ENCODE data around the gene RHOH. TPM values are rescaled to one million over a fixed set of nuclear protein-coding genes. Genes with fewer than 3 reads are reported as not detected.

The RHOH gene
- polyA plus RNA-seq, 1 experiment = not detected

DNA sequence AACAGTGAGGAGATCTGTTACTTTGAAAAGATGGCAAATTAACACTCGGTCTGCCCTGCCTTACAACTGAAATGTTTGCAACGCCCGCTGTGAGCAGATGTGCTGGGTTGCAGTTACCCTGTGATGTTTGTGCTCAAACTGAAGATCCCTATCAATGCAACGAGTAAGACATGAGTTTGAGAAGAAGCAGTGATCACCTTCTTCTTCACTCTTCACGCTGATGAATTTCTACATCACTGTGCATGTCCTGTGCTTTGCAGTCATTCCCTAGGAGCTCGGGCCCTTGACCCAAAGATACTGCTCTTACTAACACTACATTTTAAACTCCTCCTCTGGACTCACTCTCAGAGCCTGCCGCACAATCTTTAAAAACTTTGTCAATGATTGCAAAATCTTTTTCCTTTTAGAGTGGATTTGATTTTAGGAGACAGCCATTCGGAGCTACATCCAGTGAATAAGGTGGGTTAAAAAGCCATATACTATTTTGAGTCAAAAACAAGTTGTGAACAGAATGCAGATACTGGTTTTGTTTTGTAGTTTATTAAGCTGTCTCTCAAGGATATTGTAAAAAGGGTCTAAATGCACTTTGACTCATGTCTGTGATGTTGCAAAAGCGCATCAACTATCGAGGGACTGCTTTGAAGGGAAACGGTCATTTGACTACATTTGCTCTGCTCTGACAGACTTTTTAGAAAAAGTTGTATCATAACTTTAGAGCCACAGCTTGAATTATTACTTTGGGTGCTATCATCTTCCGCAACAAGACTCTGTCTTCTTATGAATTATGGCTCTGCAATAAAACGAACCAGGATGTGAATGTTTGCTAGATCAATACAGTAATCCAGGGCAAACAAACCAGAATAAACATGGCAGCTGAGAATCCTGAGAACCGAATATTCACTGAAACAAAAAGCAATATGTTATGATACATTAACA, 5.7 kb upstream of the RHOH start:
- no peaks in the 10 kb centered on the region for H3K9me3 ChIP-seq (ENCODE audit: control insufficient read depth, insufficient read depth, low read length)
- ChIA-PET POLR2A (no interaction called here), CTCF (interaction anchor here (0.9 to 1.6 kb wide), 2 partner anchors 126 to 134 kb away, joined by 3 to 4 read pairs; no protein-coding TSS in a partner anchor)
- H3K27me3 ChIP-seq (ENCODE audit: control insufficient read depth, insufficient read depth, low read length) = no peaks in the 10 kb centered on the region
- no peak for DNase-seq (ENCODE audit: low read depth, low spot score)
- H3K27ac ChIP-seq (ENCODE audit: low read depth, low read length) = no peak overlapping the region
- TF ChIP-seq, protein P1, sequence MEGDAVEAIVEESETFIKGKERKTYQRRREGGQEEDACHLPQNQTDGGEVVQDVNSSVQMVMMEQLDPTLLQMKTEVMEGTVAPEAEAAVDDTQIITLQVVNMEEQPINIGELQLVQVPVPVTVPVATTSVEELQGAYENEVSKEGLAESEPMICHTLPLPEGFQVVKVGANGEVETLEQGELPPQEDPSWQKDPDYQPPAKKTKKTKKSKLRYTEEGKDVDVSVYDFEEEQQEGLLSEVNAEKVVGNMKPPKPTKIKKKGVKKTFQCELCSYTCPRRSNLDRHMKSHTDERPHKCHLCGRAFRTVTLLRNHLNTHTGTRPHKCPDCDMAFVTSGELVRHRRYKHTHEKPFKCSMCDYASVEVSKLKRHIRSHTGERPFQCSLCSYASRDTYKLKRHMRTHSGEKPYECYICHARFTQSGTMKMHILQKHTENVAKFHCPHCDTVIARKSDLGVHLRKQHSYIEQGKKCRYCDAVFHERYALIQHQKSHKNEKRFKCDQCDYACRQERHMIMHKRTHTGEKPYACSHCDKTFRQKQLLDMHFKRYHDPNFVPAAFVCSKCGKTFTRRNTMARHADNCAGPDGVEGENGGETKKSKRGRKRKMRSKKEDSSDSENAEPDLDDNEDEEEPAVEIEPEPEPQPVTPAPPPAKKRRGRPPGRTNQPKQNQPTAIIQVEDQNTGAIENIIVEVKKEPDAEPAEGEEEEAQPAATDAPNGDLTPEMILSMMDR (IDR thresholded peaks at IDR 0.05; ENCODE audit: low read depth, low read length) = no peak
- H3K4me3 ChIP-seq (ENCODE audit: low read depth, low read length) = no peak overlapping the region

DNA sequence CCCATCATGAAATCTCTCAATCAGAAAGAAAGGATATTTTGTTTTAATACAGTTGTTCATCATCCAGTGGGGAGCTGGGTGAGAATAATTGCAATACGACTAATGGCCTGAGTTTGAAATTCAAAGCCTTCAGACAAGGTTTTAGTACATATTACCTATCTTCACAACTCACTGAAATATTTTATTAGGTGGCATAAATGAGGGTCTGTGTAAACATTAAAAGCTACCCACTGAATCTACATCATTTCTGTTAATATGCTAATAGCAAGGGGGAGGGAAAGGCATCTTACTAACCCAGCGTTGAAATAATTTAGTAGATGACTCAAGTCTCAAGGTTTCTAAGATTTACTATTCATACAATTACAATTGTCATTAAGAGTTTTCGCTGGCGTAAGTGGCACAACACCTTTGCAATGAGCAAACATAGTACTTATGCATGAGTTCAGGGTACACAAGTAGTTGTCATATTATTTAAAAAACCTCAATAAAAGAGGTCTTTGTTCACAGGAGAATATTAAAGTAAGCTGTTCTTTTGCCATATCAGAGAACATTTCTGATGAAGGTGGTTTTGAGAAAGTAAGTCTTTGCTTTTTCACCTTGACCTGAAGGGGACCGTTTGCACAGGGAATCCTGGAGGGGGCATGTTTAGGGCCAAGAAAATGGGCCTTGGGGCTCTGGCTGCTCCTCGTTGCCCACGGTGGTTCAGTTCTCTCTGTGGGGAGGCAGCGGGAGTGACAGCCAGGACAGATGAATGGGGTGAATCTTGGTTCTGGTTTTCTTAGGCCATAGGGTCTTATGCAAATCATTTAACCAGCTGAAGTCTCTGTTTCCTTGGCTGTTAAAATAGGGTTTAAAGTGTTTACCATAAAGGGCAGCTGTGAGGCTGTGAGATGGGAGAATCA, 4.5 kb upstream of the RHOH start:
- Histone ChIP-seq H3K9me3 (ENCODE audit: control insufficient read depth, insufficient read depth, low read length) (no peaks in the 10 kb centered on the region), H3K27me3 (ENCODE audit: control insufficient read depth, insufficient read depth, low read length) (no peaks in the 10 kb centered on the region), H3K27ac (ENCODE audit: low read depth, low read length) (no peak overlapping the region), H3K4me3 (ENCODE audit: low read depth, low read length) (no peak overlapping the region)
- POLR2A ChIA-PET = no interaction called here
- CTCF ChIA-PET = interaction anchor here (0.9 to 1.3 kb wide), 2 partner anchors 117 to 133 kb away, joined by 3 read pairs; no protein-coding TSS in a partner anchor
- TF ChIP-seq, protein P1 (IDR thresholded peaks at IDR 0.05; ENCODE audit: low read depth, low read length) = no peak
- no peak for DNase-seq (ENCODE audit: low read depth, low spot score)

DNA sequence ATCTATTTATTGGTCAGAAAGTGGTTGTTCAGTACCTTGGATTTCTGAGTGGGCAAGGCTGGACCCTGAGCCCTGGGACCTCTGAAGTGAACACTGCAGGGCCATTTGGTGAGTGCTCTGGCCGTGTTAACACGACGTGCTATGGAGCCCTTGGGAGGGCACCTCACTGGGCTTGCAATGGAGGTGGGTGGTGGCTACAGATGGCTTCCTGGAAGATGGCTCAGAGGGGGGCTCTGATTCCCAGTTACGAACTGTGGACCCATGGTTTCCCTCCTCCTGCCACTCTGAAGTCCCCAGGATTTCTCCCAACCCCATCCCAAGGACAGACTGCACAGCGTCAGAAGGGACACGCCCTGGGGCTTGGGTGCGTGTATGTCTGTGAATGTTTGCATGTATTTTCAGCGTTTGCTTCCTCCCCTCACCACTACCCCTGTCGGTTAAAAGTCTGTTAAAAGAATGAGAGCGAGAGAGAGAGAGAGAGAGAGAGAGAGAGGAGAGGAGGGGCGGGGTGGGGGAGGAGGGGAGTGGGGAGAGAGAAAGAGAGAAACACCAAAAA, 3.7 kb upstream of the RHOH start:
- no peak overlapping the region for H3K27ac ChIP-seq (ENCODE audit: low read depth, low read length)
- CTCF ChIA-PET = interaction anchor here (1.3 kb wide), 1 partner anchor 117 kb away, joined by 3 read pairs; no protein-coding TSS in a partner anchor
- DNase-seq (ENCODE audit: low read depth, low spot score) = no peak
- H3K4me3 ChIP-seq (ENCODE audit: low read depth, low read length) = no peak overlapping the region
- no peaks in the 10 kb centered on the region for H3K27me3 ChIP-seq (ENCODE audit: control insufficient read depth, insufficient read depth, low read length)
- TF ChIP-seq, protein P1 (IDR thresholded peaks at IDR 0.05; ENCODE audit: low read depth, low read length) = no peak
- no peaks in the 10 kb centered on the region for H3K9me3 ChIP-seq (ENCODE audit: control insufficient read depth, insufficient read depth, low read length)
- POLR2A ChIA-PET = no interaction called here

DNA sequence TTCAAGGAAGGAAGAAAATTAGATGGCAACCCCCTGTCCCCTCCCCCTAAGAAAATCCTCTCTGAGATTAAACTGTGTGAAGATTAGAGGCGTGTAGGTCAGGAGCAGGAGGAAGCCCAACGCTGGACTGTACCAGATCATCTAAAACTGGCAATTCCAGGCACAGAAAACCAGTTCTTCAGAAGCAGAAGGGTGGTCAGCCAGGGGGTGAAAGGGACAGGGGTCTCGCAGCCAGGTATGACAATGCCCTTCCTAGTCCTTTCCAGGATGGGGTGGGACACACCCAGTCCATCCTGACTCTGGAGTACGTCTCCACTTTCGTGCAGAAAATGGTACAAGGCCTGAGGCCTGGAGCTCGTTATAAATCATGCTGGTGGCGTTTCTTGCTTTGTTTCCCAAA, 3.3 kb upstream of the RHOH start:
- Histone ChIP-seq H3K4me3 (ENCODE audit: low read depth, low read length) (no peak overlapping the region), H3K27me3 (ENCODE audit: control insufficient read depth, insufficient read depth, low read length) (no peaks in the 10 kb centered on the region), H3K27ac (ENCODE audit: low read depth, low read length) (no peak overlapping the region), H3K9me3 (ENCODE audit: control insufficient read depth, insufficient read depth, low read length) (no peaks in the 10 kb centered on the region)
- TF ChIP-seq, protein P1 (IDR thresholded peaks at IDR 0.05; ENCODE audit: low read depth, low read length) = no peak
- ChIA-PET CTCF (no interaction called here), POLR2A (no interaction called here)
- no peak for DNase-seq (ENCODE audit: low read depth, low spot score)

All from AG04450 (cell line).